GM19239 (cell line): ENCODE measurements around the gene EPM2A.
A peak's percentile ranks its signal among the peaks of the same experiment; 100 is the strongest.

Experiments used
- DNase-seq: peaks from one replicate; pipeline ENCODE4 v3.0.0; 2011; ENCODE audit warnings: low spot score; ENCODE audit not compliant: insufficient read length
- FAIRE-seq: peaks from 2 replicates; lab custom pipeline; 2011; peaks lifted over from hg19 to GRCh38; lab: Jason Lieb, UNC

EPM2A gene

GRCh38 chr6:145621776-145622175 is 113.5 kb downstream of the EPM2A start:
- FAIRE-seq: peak; percentile 44

DNA sequence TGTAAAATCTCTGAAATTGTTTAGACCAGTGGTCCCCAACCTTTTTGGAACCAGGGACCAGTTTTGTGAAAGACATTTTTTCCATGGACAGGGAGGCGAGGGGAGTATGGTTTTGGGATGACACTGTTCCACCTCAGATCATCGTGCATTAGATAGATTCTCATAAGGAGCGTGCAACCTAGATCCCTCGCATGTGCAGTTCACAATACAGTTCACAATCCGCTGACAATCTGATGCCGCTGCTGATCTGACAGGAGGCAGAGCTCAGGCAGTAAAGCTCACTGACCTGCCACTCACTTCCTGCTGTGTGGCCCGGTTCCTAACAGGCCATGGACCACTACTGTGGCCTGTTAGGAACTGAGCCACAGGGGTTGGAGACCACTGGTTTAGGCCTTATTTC is 115.2 kb downstream of the EPM2A start:
- DNase-seq (no peak), FAIRE-seq (no peak)

More at GRCh38 chr6:145621776-145622175, 113.5 kb downstream of the EPM2A start:
- DNase-seq: no peak

DNA sequence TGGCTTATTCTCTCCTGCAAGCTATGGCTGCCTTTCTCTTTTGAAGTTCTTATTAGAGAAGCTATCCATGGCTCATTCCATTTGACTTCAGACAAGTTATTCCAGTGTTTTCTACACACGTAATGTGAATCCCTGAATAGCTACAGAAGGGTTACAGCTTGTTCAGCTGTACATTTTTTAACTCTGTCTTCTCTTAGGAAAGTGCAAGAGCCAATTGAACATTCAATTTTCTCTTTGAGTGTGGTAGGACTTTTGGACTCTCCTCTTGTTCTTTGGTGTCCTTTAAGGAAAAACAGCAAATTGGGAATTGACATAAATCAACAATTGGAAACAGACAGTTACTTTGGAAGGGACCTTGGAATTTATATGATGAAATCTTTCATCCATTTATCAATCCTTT is 125.8 kb downstream of the EPM2A start:
- no peak for FAIRE-seq
- no peak for DNase-seq

GRCh38 chr6:145608850-145609249 is 126.5 kb downstream of the EPM2A start:
- DNase-seq: no peak
- FAIRE-seq: no peak

DNA sequence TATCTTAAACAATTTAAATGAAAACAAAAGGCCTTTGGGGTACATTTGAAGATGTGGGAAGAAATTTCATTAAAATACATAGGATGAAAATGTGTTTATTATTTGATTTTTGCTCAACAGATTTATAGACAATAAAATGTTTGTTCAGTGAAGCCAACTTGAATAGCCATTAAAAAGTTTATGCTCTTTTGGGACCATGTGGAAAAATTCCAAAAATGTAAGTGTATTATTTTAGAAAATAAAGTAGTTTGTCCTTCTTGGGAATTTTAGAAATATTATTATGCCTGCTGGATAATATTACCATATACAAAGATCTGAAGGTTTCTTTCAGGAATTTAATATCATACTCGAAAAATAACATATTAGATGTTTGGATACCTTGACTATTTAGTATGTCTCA is 131.3 kb downstream of the EPM2A start:
- DNase-seq (no peak), FAIRE-seq (no peak)

- DNase-seq (no peak), FAIRE-seq (no peak)
These were observed 131.9 kb downstream of the EPM2A start for GRCh38 chr6:145603424-145603833.

DNA sequence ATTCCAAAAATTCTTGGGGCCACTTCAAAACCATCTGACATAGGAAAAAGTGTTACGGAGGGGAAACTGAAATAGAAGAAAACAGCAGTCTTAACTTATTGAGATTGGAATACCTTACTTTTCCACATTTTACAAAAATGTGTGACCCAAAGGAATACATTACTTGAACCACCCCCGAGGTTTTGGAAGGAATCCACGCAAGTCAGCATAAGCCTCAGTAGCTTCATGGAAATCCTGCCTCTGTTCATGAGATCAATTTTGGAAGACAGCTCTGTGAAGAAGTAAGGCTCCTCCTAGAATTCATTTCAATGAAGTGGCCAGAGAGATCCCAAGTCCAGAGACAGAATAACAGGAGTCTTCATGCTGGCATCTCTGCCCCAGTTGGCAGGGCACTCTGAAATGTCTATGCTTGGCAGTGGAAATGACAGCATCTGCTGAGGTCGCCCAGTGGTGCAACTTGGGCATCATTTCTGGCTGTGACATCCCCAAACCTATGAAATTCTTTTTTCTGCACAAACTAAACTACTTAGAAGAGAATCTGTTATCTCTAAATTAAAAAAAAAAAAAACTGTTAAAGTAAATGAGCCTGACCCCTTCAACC is 132.5 kb downstream of the EPM2A start:
- FAIRE-seq (no peak), DNase-seq (no peak)

DNA sequence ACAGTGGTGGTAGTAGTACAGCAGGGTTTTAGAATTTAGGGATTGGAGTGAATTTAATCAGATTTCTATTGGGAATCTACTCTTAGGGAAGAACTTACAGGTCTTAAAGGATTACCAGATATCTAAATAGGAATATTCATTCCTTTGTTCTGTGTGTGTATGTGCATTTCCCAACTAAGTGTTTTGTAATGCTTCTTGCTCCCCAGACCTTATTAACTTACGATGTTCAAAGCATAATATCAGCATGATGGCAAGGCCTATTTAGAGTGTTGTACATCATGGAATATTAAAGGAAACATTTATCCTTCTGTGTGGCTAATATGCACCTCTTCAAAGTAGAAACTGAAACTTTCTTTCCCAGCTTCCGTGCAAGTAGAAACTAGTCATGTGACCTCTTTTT is 133.9 kb downstream of the EPM2A start:
- no peak for DNase-seq
- no peak for FAIRE-seq

DNA sequence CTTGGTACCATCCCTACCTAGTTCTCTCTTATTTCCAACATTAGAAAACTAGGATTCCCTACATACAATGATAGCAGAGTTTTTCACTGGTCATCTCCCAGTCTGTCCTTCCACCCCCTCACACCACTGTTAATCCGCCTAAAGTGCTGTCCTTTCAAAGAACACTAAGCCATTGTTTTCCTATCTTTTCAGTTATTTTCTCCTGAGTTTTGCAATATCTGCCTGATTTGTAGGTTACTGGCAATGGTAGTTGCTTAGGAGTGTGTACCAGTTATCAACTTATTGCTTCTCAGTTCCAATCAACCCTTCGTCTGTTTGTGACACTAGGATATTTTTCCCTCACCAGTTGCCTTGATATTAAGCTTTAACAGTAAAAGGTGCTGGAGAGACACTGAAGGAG is 135.0 kb downstream of the EPM2A start:
- FAIRE-seq: no peak
- DNase-seq: no peak

- FAIRE-seq (no peak), DNase-seq (no peak)
These were observed 146.3 kb downstream of the EPM2A start for GRCh38 chr6:145588981-145589380.

- FAIRE-seq: no peak
- DNase-seq: no peak
These were observed 148.0 kb downstream of the EPM2A start for GRCh38 chr6:145587334-145587733.

DNA sequence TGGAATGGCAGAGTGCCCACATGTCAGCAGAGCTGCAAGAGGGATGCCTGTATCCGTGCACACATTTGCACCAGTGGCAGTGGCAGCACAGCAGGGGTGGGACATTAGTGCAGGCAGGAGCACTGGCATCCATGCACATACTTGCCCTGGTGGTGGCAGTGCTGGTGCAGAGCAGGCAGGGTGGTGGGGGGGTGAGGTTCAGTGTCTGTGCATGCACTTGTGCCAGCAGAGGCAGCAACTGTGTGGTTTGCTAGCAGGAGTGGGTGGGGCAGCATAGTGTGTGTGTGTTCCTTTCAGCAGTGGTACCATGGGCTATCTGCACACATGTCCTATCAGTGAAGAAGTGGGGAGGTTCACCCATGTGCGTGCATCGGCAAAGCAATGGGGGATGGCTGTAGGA is 151.6 kb downstream of the EPM2A start:
- DNase-seq: no peak
- no peak for FAIRE-seq
